Stimulated activated CD4-positive, alpha-beta T cell treated with anti-CD3 and anti-CD28 coated beads, Interleukin-12 subunit alpha, Interleukin-12 subunit beta, amount 100 ng/mL, for 48 hours (primary cell): ENCODE data around the gene ABCA13.
A peak's percentile ranks its signal among the peaks of the same experiment; 100 is the strongest.
"Not testable (repeated sequence)": the region's sequence is repeated elsewhere in the genome, so short reads cannot be mapped to it uniquely, and the experiment has no call there.

Experiments used
- DNase-seq, 3 donors: peaks; one replicate each; pipeline ENCODE4 v3.0.0-alpha.2; 2020; ENCODE audit warnings: low read depth in 2 of 3, low spot score in 1 of 3

The ABCA13 gene

GRCh38 chr7:48171202-48171601 is at the start of gene ABCA13:
Gene ABCA13, plus strand, starts transcription at chr7:48171458. Its CDS starts 26 bp downstream, at chr7:48171484.
- DNase-seq = no peak

- DNase-seq = no peak
These were observed 45.2 kb upstream of the ABCA13 start for GRCh38 chr7:48126037-48126436.

- no peak for DNase-seq
These were observed 40.6 kb upstream of the ABCA13 start for GRCh38 chr7:48130658-48131108.

GRCh38 chr7:48132792-48133191 is 38.5 kb upstream of the ABCA13 start:
- no peak for DNase-seq

GRCh38 chr7:48139459-48139858 is 31.8 kb upstream of the ABCA13 start:
- no peak for DNase-seq

GRCh38 chr7:48140001-48140681 is 31.1 kb upstream of the ABCA13 start:
- DNase-seq = no peak

- DNase-seq = no peak
These were observed 29.7 kb upstream of the ABCA13 start for GRCh38 chr7:48141521-48141920.

GRCh38 chr7:48144291-48144768 is 26.9 kb upstream of the ABCA13 start:
- DNase-seq = no peak

GRCh38 chr7:48147078-48147591 is 24.1 kb upstream of the ABCA13 start:
- DNase-seq = no peak

GRCh38 chr7:48147690-48148089 is 23.6 kb upstream of the ABCA13 start:
- not testable (repeated sequence) for DNase-seq

- DNase-seq = no peak
These were observed 22.9 kb upstream of the ABCA13 start for GRCh38 chr7:48148311-48148710.

- no peak for DNase-seq
These were observed 22.2 kb upstream of the ABCA13 start for GRCh38 chr7:48149058-48149457.

- no peak for DNase-seq
These were observed 21.2 kb upstream of the ABCA13 start for GRCh38 chr7:48150086-48150485.

GRCh38 chr7:48154792-48155413 is 16.4 kb upstream of the ABCA13 start:
- DNase-seq = peak in 1 of 3 donors; percentile 3

- no peak for DNase-seq
These were observed 12.9 kb upstream of the ABCA13 start for GRCh38 chr7:48158404-48158803.

GRCh38 chr7:48161407-48162125 is 9.7 kb upstream of the ABCA13 start:
- DNase-seq = no peak

GRCh38 chr7:48165157-48165556 is 6.1 kb upstream of the ABCA13 start:
- no peak for DNase-seq

- no peak for DNase-seq
These were observed 3.1 kb upstream of the ABCA13 start for GRCh38 chr7:48168159-48168558.

GRCh38 chr7:48170506-48170905 is 752 bp upstream of the ABCA13 start:
- no peak for DNase-seq

- DNase-seq = no peak
These were observed 2.1 kb downstream of the ABCA13 start for GRCh38 chr7:48173313-48173712.

GRCh38 chr7:48173756-48174382 is 2.6 kb downstream of the ABCA13 start:
- no peak for DNase-seq
